Tibial artery (tissue), 4 donors: ENCODE measurements around the gene SCGN.

Source experiments
- DNase-seq, 2 donors: peaks; one replicate each; pipeline ENCODE4 v3.0.0-alpha.2; 2019
- H3K27ac ChIP-seq, 2 donors: fragments of 200-600 bp; sonication (generic) in 1 of 2; 1 replicate in 1 of 2; 2 replicates in 1 of 2; pipeline ENCODE4 v1.5.1; 2018 to 2019; ENCODE audit warnings: mild to moderate bottlenecking in 1 of 2
- H3K27me3 ChIP-seq, 2 donors: fragments of 200-600 bp; sonication (generic) in 1 of 2; one replicate each; pipeline versions ENCODE4 v1.5.1 to v1.6.0; 2016 to 2019
- H3K36me3 ChIP-seq, 3 donors: fragments of 200-600 bp; sonication (generic) in 2 of 3; one replicate each; pipeline ENCODE4 v1.5.1; 2016 to 2019; ENCODE audit warnings: mild to moderate bottlenecking in 2 of 3
- H3K4me1 ChIP-seq, 4 donors: fragments of 200-600 bp; sonication (generic) in 2 of 4; 1 replicate in 3 of 4; 2 replicates in 1 of 4; pipeline ENCODE4 v1.5.1; 2016 to 2019
- H3K4me3 ChIP-seq, 2 donors: fragments of 200-600 bp; sonication (generic) in 1 of 2; 1 replicate in 1 of 2; 2 replicates in 1 of 2; pipeline ENCODE4 v1.5.1; 2018 to 2019; ENCODE audit warnings: mild to moderate bottlenecking in 2 of 2
- H3K9me3 ChIP-seq, 3 donors: fragments of 200-600 bp; sonication (generic) in 1 of 3; one replicate each; pipeline ENCODE4 v1.5.1; 2016 to 2019
- CTCF ChIP-seq, 2 experiments: fragments of 200-600 bp in 1 of 2; fragments of 450-650 bp in 1 of 2; IDR thresholded peaks; one replicate each; pipeline ENCODE4 v1.5.1; 2017 to 2019; ENCODE audit warnings: antibody characterized with exemption in 2 of 2, mild to moderate bottlenecking in 1 of 2, moderate library complexity in 1 of 2
- intact Hi-C: fragments of 100-400 bp; cut with DNase I; formaldehyde crosslinking; loops from one replicate; pipeline ENCODE4 v1.15.0; 2023; ENCODE audit warnings: low total_unique reads

Gene SCGN

GRCh38 chr6:25731721-25732120 lies 79.7 kb downstream of the SCGN start:
- Histone ChIP-seq H3K27me3 (peaks cover 0 to 5% of the 10 kb centered on the region in 2 donors), H3K9me3 (peaks cover 0 to 5% (median 0%) of the 10 kb centered on the region in 3 donors), H3K27ac (no peak overlapping the region), H3K4me1 (no peaks in the 10 kb centered on the region), H3K4me3 (no peak overlapping the region), H3K36me3 (no peaks in the 10 kb centered on the region)
- TF ChIP-seq CTCF (IDR thresholded peaks at IDR 0.05): no peak
- intact Hi-C loops: no loop called here
- no peak for DNase-seq

- Histone ChIP-seq H3K4me3 (no peak overlapping the region), H3K36me3 (no peaks in the 10 kb centered on the region), H3K9me3 (peaks cover 0 to 8% (median 8%) of the 10 kb centered on the region in 3 donors), H3K4me1 (no peaks in the 10 kb centered on the region), H3K27me3 (peaks cover 0 to 9% of the 10 kb centered on the region in 2 donors), H3K27ac (no peak overlapping the region)
- no peak for DNase-seq
- intact Hi-C loops: no loop called here
- TF ChIP-seq CTCF (IDR thresholded peaks at IDR 0.05): no peak
These were observed 80.6 kb downstream of the SCGN start for GRCh38 chr6:25732468-25733198.

- H3K27me3 ChIP-seq: peaks cover 0 to 9% of the 10 kb centered on the region in 2 donors
- no peak for DNase-seq
- H3K36me3 ChIP-seq: no peaks in the 10 kb centered on the region
- H3K4me3 ChIP-seq: no peak overlapping the region
- intact Hi-C loops: no loop called here
- peaks cover 0 to 9% (median 8%) of the 10 kb centered on the region in 3 donors for H3K9me3 ChIP-seq
- H3K4me1 ChIP-seq: no peaks in the 10 kb centered on the region
- no peak overlapping the region for H3K27ac ChIP-seq
- TF ChIP-seq CTCF (IDR thresholded peaks at IDR 0.05): no peak
These were observed 83.2 kb downstream of the SCGN start for GRCh38 chr6:25735261-25735660.

GRCh38 chr6:25743868-25744267 lies 91.9 kb downstream of the SCGN start:
- no peak for TF ChIP-seq CTCF (IDR thresholded peaks at IDR 0.05)
- Histone ChIP-seq H3K9me3 (no peaks in the 10 kb centered on the region), H3K27me3 (no peaks in the 10 kb centered on the region), H3K4me3 (no peak overlapping the region), H3K36me3 (no peaks in the 10 kb centered on the region), H3K4me1 (no peaks in the 10 kb centered on the region), H3K27ac (no peak overlapping the region)
- no peak for DNase-seq
- intact Hi-C loops: no loop called here

- Histone ChIP-seq H3K27me3 (no peaks in the 10 kb centered on the region), H3K4me1 (no peaks in the 10 kb centered on the region), H3K4me3 (no peak overlapping the region), H3K27ac (no peak overlapping the region), H3K9me3 (no peaks in the 10 kb centered on the region), H3K36me3 (no peaks in the 10 kb centered on the region)
- DNase-seq: no peak
- TF ChIP-seq CTCF (IDR thresholded peaks at IDR 0.05): no peak
- intact Hi-C loops: no loop called here
These were observed 93.8 kb downstream of the SCGN start for GRCh38 chr6:25745836-25746235.
